HCT116 (cell line): ENCODE results near the gene SLC27A2. TPM values are rescaled to one million over a fixed set of nuclear protein-coding genes. Genes with fewer than 3 reads are reported as not detected.
"Not testable (repeated sequence)": the region's sequence is repeated elsewhere in the genome, so short reads cannot be mapped to it uniquely, and the experiment has no call there.

Experiments used
- ATAC-seq: fragments of 200-7000 bp; cut with Tn5 transposase; 2 replicates; pipeline ENCODE4 v1.9.1; 2020; ENCODE audit warnings: mild to moderate bottlenecking, moderate library complexity
- BruUV-seq: library from RNA; stranded (reverse); fragments of 400-500 nt; replicated peaks from 2 replicates; lab custom pipeline; 2021; lab: Mats Ljungman, UMichigan
- CTCF ChIA-PET: fragments of 300-600 bp; sonication (Branson Sonifier 250); formaldehyde crosslinking; loops from one replicate; lab custom pipeline; 2021; ENCODE audit warnings: antibody characterized with exemption; lab: Charles Lee
- POLR2A ChIA-PET: fragments of 300-600, 350-600 bp; sonication (Branson Sonifier 250); formaldehyde crosslinking; loops from one replicate; lab custom pipeline; 2021; ENCODE audit warnings: antibody characterized with exemption; lab: Charles Lee
- RAD21 ChIA-PET, 2 experiments: fragments of 300-600 bp; sonication (Branson Sonifier 250); formaldehyde crosslinking; loops; one replicate each; lab custom pipeline; 2023; ENCODE audit warnings: low total read pairs in 2 of 2; ENCODE audit not compliant: uncharacterized antibody in 2 of 2, unreplicated experiment in 2 of 2, low non-redundant PET in 1 of 2; lab: Charles Lee
- DNase-seq: peaks from one replicate; pipeline ENCODE4 v3.0.0-alpha.2; 2010; ENCODE audit warnings: low read depth, low spot score
- H2AFZ ChIP-seq: fragments of 200-600 bp; shearing (Covaris generic), sonication (generic); 2 replicates; pipeline ENCODE4 v1.6.1; 2017; ENCODE audit warnings: low read depth, mixed run types, mixed read lengths, antibody characterized with exemption, low read length; ENCODE audit not compliant: poor library complexity, severe bottlenecking
- H3K27ac ChIP-seq: 2 replicates; pipeline ENCODE4 v1.5.1; 2012; ENCODE audit warnings: low read depth, low read length
- H3K27me3 ChIP-seq: fragments of 200-600 bp; sonication (generic); 2 replicates; pipeline ENCODE4 v1.6.1; 2016; ENCODE audit warnings: mixed run types, low read length, mixed read lengths; ENCODE audit not compliant: insufficient read depth
- H3K36me3 ChIP-seq, 2 experiments: fragments of 200-500 bp in 1 of 2; fragments of 200-600 bp in 1 of 2; sonication (Bioruptor generic) in 1 of 2; sonication (generic) in 1 of 2; 2 replicates each; pipeline versions ENCODE4 v1.5.1 to v1.6.1; 2014 to 2016; ENCODE audit warnings: low read length in 2 of 2, inconsistent platforms in 1 of 2, mixed read lengths in 1 of 2, mixed run types in 1 of 2; ENCODE audit not compliant: insufficient read depth in 2 of 2, control insufficient read depth in 1 of 2
- H3K4me1 ChIP-seq, 2 experiments: fragments of 200-600 bp in 1 of 2; sonication (generic) in 1 of 2; 2 replicates each; pipeline versions ENCODE4 v1.5.1 to v1.6.1; 2012 to 2017; ENCODE audit warnings: low read length in 2 of 2, inconsistent platforms in 1 of 2, mild to moderate bottlenecking in 1 of 2, mixed read lengths in 1 of 2, mixed run types in 1 of 2, moderate library complexity in 1 of 2; ENCODE audit not compliant: insufficient read depth in 2 of 2, control insufficient read depth in 1 of 2
- H3K4me2 ChIP-seq: fragments of 200-600 bp; sonication (generic); 2 replicates; pipeline ENCODE4 v1.6.1; 2017; ENCODE audit warnings: mixed run types, low read length, mixed read lengths
- H3K4me3 ChIP-seq, 2 experiments: fragments of 200-600 bp in 1 of 2; sonication (generic) in 1 of 2; replicated peaks in 1 of 2; 2 replicates each; pipeline ENCODE4 v1.5.1; 2011 to 2016; ENCODE audit warnings: low read length in 2 of 2, control low read depth in 1 of 2, low read depth in 1 of 2, mild to moderate bottlenecking in 1 of 2, mixed read lengths in 1 of 2, mixed run types in 1 of 2
- H3K79me2 ChIP-seq: fragments of 200-600 bp; sonication (generic); 2 replicates; pipeline ENCODE4 v1.6.1; 2017; ENCODE audit warnings: mild to moderate bottlenecking, mixed run types, low read length, moderate library complexity, mixed read lengths; ENCODE audit not compliant: insufficient read depth
- H3K9ac ChIP-seq: fragments of 200-600 bp; sonication (generic); 2 replicates; pipeline ENCODE4 v1.6.1; 2016; ENCODE audit warnings: low read length, mixed read lengths
- H3K9me2 ChIP-seq: fragments of 200-600 bp; sonication (generic), shearing (Covaris generic); 2 replicates; pipeline ENCODE4 v1.6.1; 2017; ENCODE audit warnings: mixed run types, mild to moderate bottlenecking, moderate library complexity; ENCODE audit not compliant: insufficient read depth
- H3K9me3 ChIP-seq, 2 experiments: fragments of 200-500 bp in 1 of 2; fragments of 200-600 bp in 1 of 2; sonication (Bioruptor generic) in 1 of 2; sonication (generic) in 1 of 2; 2 replicates each; pipeline ENCODE4 v1.6.1; 2014 to 2017; ENCODE audit warnings: low read length in 2 of 2, mixed read lengths in 2 of 2, inconsistent platforms in 1 of 2, low read depth in 1 of 2, mild to moderate bottlenecking in 1 of 2, mixed run types in 1 of 2, moderate library complexity in 1 of 2; ENCODE audit not compliant: control insufficient read depth in 1 of 2, insufficient read depth in 1 of 2
- H4K20me1 ChIP-seq: fragments of 200-600 bp; sonication (generic), shearing (Covaris generic); 2 replicates; pipeline ENCODE4 v1.6.1; 2017; ENCODE audit warnings: mixed run types, mild to moderate bottlenecking, moderate library complexity; ENCODE audit not compliant: insufficient read depth
- ATF3 ChIP-seq: IDR thresholded peaks from 2 replicates; pipeline ENCODE4 v1.6.1; 2012
- EZH2 ChIP-seq: fragments of 200-600 bp; sonication (generic); IDR thresholded peaks from 2 replicates; pipeline ENCODE4 v1.6.1; 2017; ENCODE audit warnings: antibody characterized with exemption, mixed run types
- EZH2phosphoT487 ChIP-seq: fragments of 200-600 bp; IDR thresholded peaks from 2 replicates; pipeline ENCODE4 v1.6.1; 2018; ENCODE audit warnings: antibody characterized with exemption, borderline replicate concordance
- FOSL1 ChIP-seq: IDR thresholded peaks from 2 replicates; pipeline ENCODE4 v1.6.1; 2012; ENCODE audit warnings: low read depth
- JUND ChIP-seq: IDR thresholded peaks from 2 replicates; pipeline ENCODE4 v1.6.1; 2012
- MAX ChIP-seq: IDR thresholded peaks from 2 replicates; pipeline ENCODE4 v1.6.1; 2012
- POLR2AphosphoS5 ChIP-seq: IDR thresholded peaks from 2 replicates; pipeline ENCODE4 v1.6.1; 2011; ENCODE audit warnings: mild to moderate bottlenecking, low read depth, low read length, moderate library complexity
- RAD21 ChIP-seq: IDR thresholded peaks from 2 replicates; pipeline ENCODE4 v1.6.1; 2012; ENCODE audit warnings: low read depth, mild to moderate bottlenecking
- REST ChIP-seq: IDR thresholded peaks from 2 replicates; pipeline ENCODE4 v1.6.1; 2012; ENCODE audit warnings: low read depth
- SP1 ChIP-seq: IDR thresholded peaks from 2 replicates; pipeline ENCODE4 v1.6.1; 2012; ENCODE audit warnings: low read depth
- SRF ChIP-seq: IDR thresholded peaks from 2 replicates; pipeline ENCODE4 v1.6.1; 2012; ENCODE audit warnings: low read depth
- TCF7L2 ChIP-seq: IDR thresholded peaks from 2 replicates; pipeline ENCODE4 v1.7.0; 2011; ENCODE audit warnings: borderline replicate concordance, inconsistent platforms; ENCODE audit not compliant: insufficient read depth, insufficient read length; ENCODE audit errors: extremely low read depth
- ZFX ChIP-seq: fragments of 450-650 bp; IDR thresholded peaks from 2 replicates; pipeline ENCODE4 v1.6.1; 2017
- intact Hi-C: fragments of 100-400 bp; cut with micrococcal nuclease; formaldehyde crosslinking; loops from 2 replicates; pipeline ENCODE4 v1.10.0; 2022
- total RNA-seq: library from RNA; stranded (reverse); gene quantifications from one replicate; pipeline ENCODE4 v1.2.1, GENCODE V29; 2021; ENCODE audit not compliant: unreplicated experiment

SLC27A2 gene
- total RNA-seq, 1 experiment from 2014 or later = 14.0 TPM

DNA sequence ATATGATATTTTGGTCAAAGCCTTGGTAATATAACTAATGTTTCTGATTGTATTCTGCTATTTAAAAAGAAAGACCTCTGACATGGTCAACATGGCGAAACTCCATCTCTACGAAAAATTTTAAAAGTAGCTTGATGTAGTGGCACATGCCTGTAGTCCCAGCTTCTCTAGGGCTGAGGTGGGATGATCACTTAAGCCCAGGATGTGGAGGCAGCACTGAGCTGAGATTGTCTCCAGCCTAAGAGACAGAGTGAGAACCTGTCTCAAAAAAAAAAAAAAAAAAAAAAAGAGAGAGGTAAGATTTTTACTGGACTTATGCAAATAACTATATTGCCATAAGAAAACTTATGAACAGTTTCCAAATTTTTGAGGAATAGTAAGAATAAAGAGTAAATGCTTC lies 30.5 kb upstream of the SLC27A2 start (continued):
- TF ChIP-seq EZH2 (no peak), JUND (no peak)

DNA sequence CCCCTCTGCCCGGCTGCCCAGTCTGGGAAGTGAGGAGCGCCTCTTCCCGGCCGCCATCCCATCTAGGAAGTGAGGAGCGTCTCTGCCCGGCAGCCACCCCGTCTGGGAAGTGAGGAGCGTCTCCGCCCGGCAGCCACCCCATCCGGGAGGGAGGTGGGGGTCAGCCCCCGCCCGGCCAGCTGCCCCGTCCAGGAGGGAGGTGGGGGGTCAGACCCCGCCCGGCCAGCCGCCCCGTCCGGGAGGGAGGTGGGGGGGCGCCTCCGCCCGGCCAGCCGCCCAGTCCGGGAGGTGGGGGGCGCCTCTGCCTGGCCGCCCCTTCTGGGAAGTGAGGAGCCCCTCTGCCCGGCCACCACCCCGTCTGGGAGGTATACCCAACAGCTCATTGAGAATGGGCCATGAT lies 23.8 kb upstream of the SLC27A2 start:
- H3K36me3 ChIP-seq, H3K4me1 ChIP-seq, H3K4me2 ChIP-seq, POLR2A ChIA-PET, H3K27ac ChIP-seq, BruUV-seq, H3K4me3 ChIP-seq, H3K9me2 ChIP-seq, ATAC-seq, RAD21 ChIA-PET, H3K9ac ChIP-seq, H3K27me3 ChIP-seq, H4K20me1 ChIP-seq, CTCF ChIA-PET, H3K9me3 ChIP-seq, intact Hi-C loops, H2AFZ ChIP-seq, DNase-seq, H3K79me2 ChIP-seq: not testable (repeated sequence)

DNA sequence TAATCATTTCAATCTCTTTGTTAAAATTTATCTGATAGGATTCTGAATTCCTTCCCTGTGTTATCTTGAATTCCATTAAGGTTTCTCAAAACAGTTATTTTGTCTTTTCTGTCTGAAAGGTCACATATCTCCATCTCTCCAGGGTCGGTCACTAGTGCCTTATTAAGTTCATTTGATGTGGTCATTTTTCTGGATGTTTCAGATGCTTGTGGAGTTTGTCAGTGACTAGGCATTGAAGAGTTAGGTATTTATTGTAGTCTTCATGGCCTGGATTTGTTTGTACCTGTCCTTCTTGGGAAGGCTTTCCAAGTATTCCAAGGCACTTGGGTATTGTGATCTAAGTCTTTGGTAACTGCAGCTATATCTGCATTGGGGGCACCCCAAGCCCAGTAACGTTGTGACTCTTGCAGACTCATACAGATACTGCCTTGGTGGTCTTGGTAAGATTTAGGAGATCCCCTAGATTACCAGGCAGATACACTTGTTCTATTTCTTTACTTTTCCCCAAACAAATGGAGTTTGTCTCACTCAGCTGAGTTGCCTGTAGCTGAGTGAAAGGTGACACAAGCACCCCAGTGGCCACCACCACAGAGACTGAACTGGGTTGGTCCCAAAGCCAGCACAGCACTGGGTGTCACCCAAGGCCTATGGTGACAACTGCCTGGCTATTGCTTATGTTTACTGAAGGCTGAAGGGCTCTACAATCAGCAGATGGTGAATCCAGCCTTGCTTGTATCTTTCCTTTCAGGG lies 18.9 kb upstream of the SLC27A2 start:
- Histone ChIP-seq H3K9ac (no peak overlapping the region), H3K9me3 (no peaks in the 10 kb centered on the region), H3K4me1 (peaks cover 10 to 33% of the 10 kb centered on the region in 2 experiments), H3K36me3 (no peaks in the 10 kb centered on the region), H3K27me3 (no peaks in the 10 kb centered on the region), H2AFZ (no peak overlapping the region), H3K79me2 (no peaks in the 10 kb centered on the region), H3K4me3 (peak overlapping the region in 1 of 2 experiments; percentile 3; a peak in 1 of 4 replicates), H3K4me2 (peak overlapping the region; percentile 68), H3K27ac (peak overlapping the region; percentile 58; the same call in 1 of the 2 replicates), H4K20me1 (no peaks in the 10 kb centered on the region), H3K9me2 (no peaks in the 10 kb centered on the region)
- POLR2A ChIA-PET = no interaction called here
- intact Hi-C loops = no loop called here
- DNase-seq = peak; percentile 69
- ATAC-seq = peak; percentile 92
- RAD21 ChIA-PET = no interaction called here
- no TSS peak for BruUV-seq
- CTCF ChIA-PET = no interaction called here
- TF ChIP-seq ZFX (no peak), FOSL1 (peak; percentile 46; the same call in 1 of the 2 replicates), ATF3 (no peak), REST (no peak), TCF7L2 (peak; percentile 81), SP1 (peak; percentile 64), MAX (no peak), RAD21 (no peak), POLR2AphosphoS5 (no peak; the same call in 1 of the 2 replicates), JUND (peak; percentile 62), SRF (no peak), EZH2 (no peak), EZH2phosphoT487 (no peak)
